CD14-positive monocyte (primary cell): ENCODE measurements around the gene LAMP1. TPM values are rescaled to one million over a fixed set of nuclear protein-coding genes. Genes with fewer than 3 reads are reported as not detected.

ENCODE experiments used
- DNase-seq, 3 donors: peaks; one replicate each; pipeline ENCODE4 v3.0.0-alpha.2; 2011 to 2022
- H2AFZ ChIP-seq: 2 replicates; pipeline ENCODE4 v1.6.0; 2012; ENCODE audit warnings: mild to moderate bottlenecking, low read depth, low read length, inconsistent platforms; ENCODE audit not compliant: insufficient read depth, poor library complexity, severe bottlenecking
- H3K27ac ChIP-seq, 2 donors: 1 replicate in 1 of 2; 2 replicates in 1 of 2; pipeline ENCODE4 v1.5.1; 2012 to 2013; ENCODE audit warnings: low read length in 2 of 2, control low read depth in 1 of 2, inconsistent platforms in 1 of 2, low read depth in 1 of 2, mild to moderate bottlenecking in 1 of 2
- H3K27me3 ChIP-seq, 2 donors: one replicate each; pipeline versions ENCODE4 v1.6.0 to v1.6.1; 2011 to 2013; ENCODE audit warnings: low read length in 2 of 2; ENCODE audit not compliant: control insufficient read depth in 2 of 2, insufficient read depth in 2 of 2
- H3K36me3 ChIP-seq, 2 donors: replicated peaks in 1 of 2; 1 replicate in 1 of 2; 2 replicates in 1 of 2; pipeline versions ENCODE4 v1.5.1 to v1.6.1; 2012 to 2013; ENCODE audit warnings: low read length in 2 of 2, control low read depth in 1 of 2, inconsistent platforms in 1 of 2, mild to moderate bottlenecking in 1 of 2; ENCODE audit not compliant: insufficient read depth in 2 of 2, control insufficient read depth in 1 of 2
- H3K4me1 ChIP-seq, 2 donors: 1 replicate in 1 of 2; 2 replicates in 1 of 2; pipeline versions ENCODE4 v1.5.1 to v1.6.1; 2012 to 2013; ENCODE audit warnings: low read length in 2 of 2, control low read depth in 1 of 2, inconsistent platforms in 1 of 2, mild to moderate bottlenecking in 1 of 2, moderate library complexity in 1 of 2; ENCODE audit not compliant: insufficient read depth in 2 of 2, control insufficient read depth in 1 of 2
- H3K4me2 ChIP-seq: replicated peaks from 2 replicates; pipeline ENCODE3; 2012; ENCODE audit warnings: low read length, moderate library complexity, mild to moderate bottlenecking; ENCODE audit not compliant: poor library complexity, severe bottlenecking; ENCODE audit errors: extremely low read depth
- H3K4me3 ChIP-seq, 3 experiments: fragments of 200-600 bp in 1 of 3; sonication (generic) in 1 of 3; replicated peaks in 1 of 3; 1 replicate in 2 of 3; 2 replicates in 1 of 3; pipeline ENCODE4 v1.5.1; 2011 to 2013; ENCODE audit warnings: low read length in 3 of 3, mild to moderate bottlenecking in 3 of 3, control low read depth in 2 of 3, low read depth in 2 of 3, inconsistent platforms in 1 of 3, moderate library complexity in 1 of 3
- H3K79me2 ChIP-seq: 2 replicates; pipeline ENCODE4 v1.6.0; 2012; ENCODE audit warnings: mild to moderate bottlenecking, control low read depth, inconsistent platforms, low read length, moderate library complexity; ENCODE audit not compliant: insufficient read depth
- H3K9ac ChIP-seq: 2 replicates; pipeline ENCODE4 v1.6.0; 2017; ENCODE audit warnings: low read length, mild to moderate bottlenecking; ENCODE audit not compliant: insufficient read depth, poor library complexity, severe bottlenecking
- H3K9me3 ChIP-seq, 2 donors: replicated peaks in 1 of 2; 1 replicate in 1 of 2; 2 replicates in 1 of 2; pipeline versions ENCODE4 v1.5.1 to v1.6.1; 2012 to 2013; ENCODE audit warnings: low read length in 2 of 2, control low read depth in 1 of 2; ENCODE audit not compliant: control insufficient read depth in 1 of 2, insufficient read depth in 1 of 2
- H4K20me1 ChIP-seq: 2 replicates; pipeline ENCODE4 v1.6.0; 2012; ENCODE audit warnings: mild to moderate bottlenecking, low read length, control low read depth, moderate library complexity; ENCODE audit not compliant: insufficient read depth
- H3K27ac Mint-ChIP-seq, 7 donors: one replicate each; pipeline ENCODE4 v1.8.0; 2020; ENCODE audit warnings: mild to moderate bottlenecking in 7 of 7, mixed read lengths in 7 of 7, moderate library complexity in 6 of 7, inconsistent platforms in 2 of 7
- H3K27me3 Mint-ChIP-seq, 3 donors: one replicate each; pipeline ENCODE4 v1.8.0; 2021 to 2022; ENCODE audit warnings: low read depth in 3 of 3, mild to moderate bottlenecking in 3 of 3, mixed read lengths in 3 of 3, moderate library complexity in 3 of 3, inconsistent platforms in 1 of 3
- H3K36me3 Mint-ChIP-seq, 2 donors: one replicate each; pipeline ENCODE4 v1.8.0; 2020; ENCODE audit warnings: mixed read lengths in 2 of 2, inconsistent platforms in 1 of 2, mild to moderate bottlenecking in 1 of 2
- H3K4me1 Mint-ChIP-seq: one replicate; pipeline ENCODE4 v1.8.0; 2020; ENCODE audit warnings: mild to moderate bottlenecking, mixed read lengths
- H3K4me3 Mint-ChIP-seq, 2 donors: one replicate each; pipeline ENCODE4 v1.8.0; 2020; ENCODE audit warnings: mild to moderate bottlenecking in 2 of 2, mixed read lengths in 2 of 2, moderate library complexity in 1 of 2
- H3K9me3 Mint-ChIP-seq, 7 donors: one replicate each; pipeline ENCODE4 v1.8.0; 2020 to 2022; ENCODE audit warnings: mixed read lengths in 7 of 7, mild to moderate bottlenecking in 6 of 7, moderate library complexity in 6 of 7, inconsistent platforms in 2 of 7
- WGBS: methylation state at CpG from one replicate; pipeline ENCODE4 v1.1.5; 2013; ENCODE audit warnings: missing lambda C conversion rate; ENCODE audit not compliant: insufficient coverage; 5-methylcytosine and 5-hydroxymethylcytosine counted together
- intact Hi-C, 2 donors: fragments of 100-400 bp; cut with micrococcal nuclease; formaldehyde crosslinking; loops; one replicate each; pipeline versions ENCODE4 v1.15.0 to v1.15.1; 2023
- polyA plus RNA-seq, 3 donors: library from polyadenylated mRNA; depleted of rRNA in 1 of 3; unstranded in 2 of 3; stranded (reverse) in 1 of 3; fragments of 300-500 nt in 2 of 3; fragments of >200 nt in 1 of 3; fragmentation: Illumina TruSeq in 2 of 3; gene quantifications; 1 replicate in 2 of 3; 2 replicates in 1 of 3; pipeline ENCODE4 v1.2.3, GENCODE V29; 2012 to 2021
- TF ChIP-seq, protein P1 (sequence below): fragments of 200-600 bp; IDR thresholded peaks from one replicate; pipeline ENCODE4 v1.8.0; 2022; ENCODE audit warnings: antibody characterized with exemption, mild to moderate bottlenecking

The LAMP1 gene
- polyA plus RNA-seq, 3 donors: 22.0 to 122 (median 24.5) TPM

DNA sequence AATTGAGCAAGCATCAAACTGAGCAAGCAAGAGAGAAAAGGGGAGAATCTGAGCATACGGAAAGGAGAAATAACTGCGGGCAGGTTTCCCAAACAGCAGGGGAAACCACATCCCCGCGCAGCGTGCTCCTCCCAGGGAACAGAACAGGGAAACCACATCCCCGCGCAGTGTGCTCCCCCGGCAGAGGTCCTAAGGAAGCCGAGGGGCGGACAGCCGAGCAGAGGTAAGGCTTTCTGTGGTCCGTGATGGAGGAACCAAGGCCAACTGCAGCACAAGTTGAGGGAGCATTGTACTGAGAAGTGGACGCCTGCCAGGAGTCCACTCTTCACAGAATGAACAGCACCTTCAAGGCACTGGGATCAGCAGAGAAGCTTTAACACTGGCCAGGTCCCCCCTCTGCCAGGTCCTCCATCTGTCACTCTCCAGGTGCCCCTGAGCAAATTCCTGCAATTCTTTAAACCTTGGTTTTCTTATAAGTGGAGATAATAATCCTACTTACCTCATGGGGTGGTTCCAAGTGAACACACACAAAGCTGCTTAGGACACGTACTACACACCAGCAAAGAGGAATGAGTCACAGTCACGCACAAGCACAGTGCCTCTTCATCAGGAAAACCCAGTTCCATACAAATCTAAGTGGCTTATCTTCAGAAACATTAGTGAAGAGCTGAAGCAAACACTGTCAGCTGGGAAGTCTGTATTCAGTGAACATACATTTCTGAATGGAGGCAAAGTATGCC lies 23.0 kb upstream of the LAMP1 start:
- H3K9ac ChIP-seq: peak overlapping the region; percentile 16
- Mint-ChIP-seq H3K4me3 (peak overlapping the region; percentile 4 to 83), H3K36me3 (peaks cover 7 to 8% of the 10 kb centered on the region in 2 donors), H3K27me3 (peaks cover 4 to 7% (median 4%) of the 10 kb centered on the region in 3 donors), H3K4me1 (peaks cover 31% of the 10 kb centered on the region), H3K27ac (peak overlapping the region in 6 of 7 donors; percentile 23 to 79 (median 66)), H3K9me3 (peaks cover 0 to 8% (median 3%) of the 10 kb centered on the region in 7 donors)
- peak in 2 of 3 donors; percentile 18 to 84 for DNase-seq
- no peaks in the 10 kb centered on the region for H3K79me2 ChIP-seq
- intact Hi-C loops: no loop called here
- peak overlapping the region in 1 of 3 experiments; percentile 28 for H3K4me3 ChIP-seq
- H3K9me3 ChIP-seq: peaks cover 0 to 1% of the 10 kb centered on the region in 2 donors
- WGBS: 2% methylated on average over 13 of the region's 15 CpGs
- TF ChIP-seq, protein P1, sequence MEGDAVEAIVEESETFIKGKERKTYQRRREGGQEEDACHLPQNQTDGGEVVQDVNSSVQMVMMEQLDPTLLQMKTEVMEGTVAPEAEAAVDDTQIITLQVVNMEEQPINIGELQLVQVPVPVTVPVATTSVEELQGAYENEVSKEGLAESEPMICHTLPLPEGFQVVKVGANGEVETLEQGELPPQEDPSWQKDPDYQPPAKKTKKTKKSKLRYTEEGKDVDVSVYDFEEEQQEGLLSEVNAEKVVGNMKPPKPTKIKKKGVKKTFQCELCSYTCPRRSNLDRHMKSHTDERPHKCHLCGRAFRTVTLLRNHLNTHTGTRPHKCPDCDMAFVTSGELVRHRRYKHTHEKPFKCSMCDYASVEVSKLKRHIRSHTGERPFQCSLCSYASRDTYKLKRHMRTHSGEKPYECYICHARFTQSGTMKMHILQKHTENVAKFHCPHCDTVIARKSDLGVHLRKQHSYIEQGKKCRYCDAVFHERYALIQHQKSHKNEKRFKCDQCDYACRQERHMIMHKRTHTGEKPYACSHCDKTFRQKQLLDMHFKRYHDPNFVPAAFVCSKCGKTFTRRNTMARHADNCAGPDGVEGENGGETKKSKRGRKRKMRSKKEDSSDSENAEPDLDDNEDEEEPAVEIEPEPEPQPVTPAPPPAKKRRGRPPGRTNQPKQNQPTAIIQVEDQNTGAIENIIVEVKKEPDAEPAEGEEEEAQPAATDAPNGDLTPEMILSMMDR: no peak
- H4K20me1 ChIP-seq: no peaks in the 10 kb centered on the region
- peak overlapping the region; percentile 31 for H2AFZ ChIP-seq
- H3K36me3 ChIP-seq: no peaks in the 10 kb centered on the region
- H3K4me1 ChIP-seq: peaks cover 34 to 40% of the 10 kb centered on the region in 2 donors
- H3K27ac ChIP-seq: peak overlapping the region; percentile 60 to 69
- H3K27me3 ChIP-seq: no peaks in the 10 kb centered on the region
- peak overlapping the region; percentile 39 for H3K4me2 ChIP-seq

DNA sequence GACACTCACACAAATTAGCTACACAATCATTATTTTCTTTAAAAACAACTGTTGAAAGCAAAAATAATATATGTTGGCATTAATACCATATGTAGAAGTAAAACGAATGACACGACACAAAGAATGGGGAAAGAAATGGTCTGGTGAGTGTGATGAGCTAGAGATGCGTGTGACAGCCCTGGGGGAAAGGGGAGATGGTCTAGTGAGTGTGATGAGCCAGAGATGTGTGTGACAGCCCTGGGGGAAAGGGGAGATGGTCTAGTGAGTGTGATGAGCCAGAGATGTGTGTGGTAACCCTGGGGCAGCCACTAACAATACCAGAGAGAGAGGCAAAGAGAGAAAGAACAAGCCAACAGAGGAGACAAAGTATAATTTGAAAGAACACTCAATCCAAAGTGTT lies 22.3 kb upstream of the LAMP1 start:
- peaks cover 4 to 8% of the 10 kb centered on the region in 2 donors for H3K36me3 Mint-ChIP-seq
- intact Hi-C loops: no loop called here
- no peaks in the 10 kb centered on the region for H4K20me1 ChIP-seq
- no peak overlapping the region for H3K27ac ChIP-seq
- H3K4me3 Mint-ChIP-seq: peak overlapping the region in 1 of 2 donors; percentile 37
- peaks cover 31% of the 10 kb centered on the region for H3K4me1 Mint-ChIP-seq
- 84% methylated on average over 3 of the region's 3 CpGs for WGBS
- H3K4me3 ChIP-seq: no peak overlapping the region
- H3K4me2 ChIP-seq: no peak overlapping the region
- peaks cover 0 to 3% of the 10 kb centered on the region in 2 donors for H3K9me3 ChIP-seq
- no peaks in the 10 kb centered on the region for H3K79me2 ChIP-seq
- peaks cover 0 to 14% (median 3%) of the 10 kb centered on the region in 7 donors for H3K9me3 Mint-ChIP-seq
- peak in 1 of 3 donors; percentile 46 for DNase-seq
- H2AFZ ChIP-seq: no peak overlapping the region
- H3K27ac Mint-ChIP-seq: peak overlapping the region in 3 of 7 donors; percentile 14 to 54 (median 36)
- H3K4me1 ChIP-seq: peaks cover 34 to 40% of the 10 kb centered on the region in 2 donors
- H3K36me3 ChIP-seq: no peaks in the 10 kb centered on the region
- no peak overlapping the region for H3K9ac ChIP-seq
- no peaks in the 10 kb centered on the region for H3K27me3 ChIP-seq
- TF ChIP-seq, protein P1: no peak
- peaks cover 4 to 7% (median 4%) of the 10 kb centered on the region in 3 donors for H3K27me3 Mint-ChIP-seq
